Natural killer cell (primary cell): ENCODE measurements around the gene LRRC4. TPM values are rescaled to one million over a fixed set of nuclear protein-coding genes. Genes with fewer than 3 reads are reported as not detected.

ENCODE experiments used
- ATAC-seq, 3 donors: fragments of 150-1000 bp in 2 of 3; fragments of 200-7000 bp in 1 of 3; cut with Tn5 transposase; 1 replicate in 1 of 3; 2 replicates in 2 of 3; pipeline ENCODE4 v1.10.0; 2021; ENCODE audit warnings: mild to moderate bottlenecking in 2 of 3, moderate library complexity in 2 of 3
- DNase-seq, 2 donors: peaks; one replicate each; pipeline versions ENCODE4 v3.0.0 to v3.0.0-alpha.2; 2013 to 2021; ENCODE audit warnings: mixed read lengths in 1 of 2
- H3K27ac ChIP-seq: one replicate; pipeline ENCODE4 v1.5.1; 2013; ENCODE audit warnings: mild to moderate bottlenecking, low read length
- H3K27me3 ChIP-seq: one replicate; pipeline ENCODE4 v1.6.1; 2013; ENCODE audit warnings: low read length; ENCODE audit not compliant: control insufficient read depth, insufficient read depth
- H3K36me3 ChIP-seq: one replicate; pipeline ENCODE4 v1.6.1; 2013; ENCODE audit warnings: low read length; ENCODE audit not compliant: control insufficient read depth, insufficient read depth
- H3K4me1 ChIP-seq: one replicate; pipeline ENCODE4 v1.6.1; 2013; ENCODE audit warnings: low read length; ENCODE audit not compliant: control insufficient read depth, insufficient read depth
- H3K4me3 ChIP-seq: one replicate; pipeline ENCODE4 v1.5.1; 2013; ENCODE audit warnings: low read length
- H3K9me3 ChIP-seq: one replicate; pipeline ENCODE4 v1.6.1; 2013; ENCODE audit warnings: low read length; ENCODE audit not compliant: control insufficient read depth, insufficient read depth
- H3K27ac Mint-ChIP-seq, 2 donors: one replicate each; pipeline ENCODE4 v1.8.0; 2022; ENCODE audit warnings: mild to moderate bottlenecking in 2 of 2, mixed read lengths in 2 of 2, moderate library complexity in 1 of 2
- H3K27me3 Mint-ChIP-seq, 2 donors: one replicate each; pipeline ENCODE4 v1.8.0; 2022; ENCODE audit warnings: low read depth in 2 of 2, mixed read lengths in 2 of 2
- H3K36me3 Mint-ChIP-seq: one replicate; pipeline ENCODE4 v1.8.0; 2022; ENCODE audit warnings: mixed read lengths
- H3K4me1 Mint-ChIP-seq, 2 donors: one replicate each; pipeline ENCODE4 v1.8.0; 2022; ENCODE audit warnings: mixed read lengths in 2 of 2
- H3K4me3 Mint-ChIP-seq: one replicate; pipeline ENCODE4 v1.8.0; 2022; ENCODE audit warnings: mild to moderate bottlenecking, moderate library complexity, mixed read lengths
- H3K9me3 Mint-ChIP-seq, 2 donors: one replicate each; pipeline ENCODE4 v1.8.0; 2022; ENCODE audit warnings: mixed read lengths in 2 of 2
- WGBS: methylation state at CpG from one replicate; pipeline ENCODE4 v1.1.7; 2013; ENCODE audit warnings: missing lambda C conversion rate; ENCODE audit not compliant: insufficient coverage; 5-methylcytosine and 5-hydroxymethylcytosine counted together
- intact Hi-C: fragments of 100-400 bp; cut with micrococcal nuclease; formaldehyde crosslinking; loops from one replicate; pipeline ENCODE4 v1.14.2; 2022
- total RNA-seq, 4 donors: library from RNA; stranded (reverse); fragments of 120-200 nt in 1 of 4; gene quantifications; one replicate each; pipeline versions ENCODE4 v1.2.3 to v1.2.4, GENCODE V29; 2013 to 2022
- TF ChIP-seq, protein P1 (sequence below): fragments of 200-600 bp; IDR thresholded peaks from one replicate; pipeline ENCODE4 v1.8.0; 2022; ENCODE audit warnings: antibody characterized with exemption

LRRC4 gene
- total RNA-seq, 3 donors from 2014 or later (not counting 1 experiment from before 2014, with no cell fraction given), result 0.79 to 2.4 (median 1.8) TPM

DNA sequence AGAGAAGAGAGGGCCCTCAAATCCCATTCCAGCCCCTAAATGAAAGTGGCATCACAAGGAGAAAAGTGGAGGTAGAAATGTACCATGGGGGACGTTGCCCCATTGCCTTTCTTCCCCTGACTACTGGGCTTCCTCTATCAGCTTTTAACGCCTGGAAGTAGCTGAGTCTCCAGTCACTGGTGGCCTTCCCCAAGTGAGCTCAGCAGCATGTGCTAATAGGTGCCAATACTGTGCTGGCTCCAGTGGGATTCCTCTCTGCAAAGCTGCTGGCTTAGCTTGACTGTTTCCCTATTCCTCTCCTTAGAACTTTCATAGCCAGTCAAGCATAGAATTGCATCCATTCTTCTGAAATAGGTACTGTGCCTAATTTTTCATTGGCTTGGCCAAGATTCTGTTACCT lies 32.6 kb downstream of the LRRC4 start:
- Histone ChIP-seq H3K4me3 (no peak overlapping the region), H3K4me1 (peaks cover 4% of the 10 kb centered on the region), H3K9me3 (no peaks in the 10 kb centered on the region), H3K27ac (no peak overlapping the region), H3K27me3 (no peaks in the 10 kb centered on the region), H3K36me3 (peaks cover 2% of the 10 kb centered on the region)
- intact Hi-C loops, result no loop called here
- Mint-ChIP-seq H3K36me3 (no peaks in the 10 kb centered on the region), H3K4me3 (no peak overlapping the region), H3K27me3 (no peaks in the 10 kb centered on the region), H3K9me3 (no peaks in the 10 kb centered on the region), H3K4me1 (peaks cover 13 to 15% of the 10 kb centered on the region in 2 donors), H3K27ac (no peak overlapping the region)
- TF ChIP-seq, protein P1, sequence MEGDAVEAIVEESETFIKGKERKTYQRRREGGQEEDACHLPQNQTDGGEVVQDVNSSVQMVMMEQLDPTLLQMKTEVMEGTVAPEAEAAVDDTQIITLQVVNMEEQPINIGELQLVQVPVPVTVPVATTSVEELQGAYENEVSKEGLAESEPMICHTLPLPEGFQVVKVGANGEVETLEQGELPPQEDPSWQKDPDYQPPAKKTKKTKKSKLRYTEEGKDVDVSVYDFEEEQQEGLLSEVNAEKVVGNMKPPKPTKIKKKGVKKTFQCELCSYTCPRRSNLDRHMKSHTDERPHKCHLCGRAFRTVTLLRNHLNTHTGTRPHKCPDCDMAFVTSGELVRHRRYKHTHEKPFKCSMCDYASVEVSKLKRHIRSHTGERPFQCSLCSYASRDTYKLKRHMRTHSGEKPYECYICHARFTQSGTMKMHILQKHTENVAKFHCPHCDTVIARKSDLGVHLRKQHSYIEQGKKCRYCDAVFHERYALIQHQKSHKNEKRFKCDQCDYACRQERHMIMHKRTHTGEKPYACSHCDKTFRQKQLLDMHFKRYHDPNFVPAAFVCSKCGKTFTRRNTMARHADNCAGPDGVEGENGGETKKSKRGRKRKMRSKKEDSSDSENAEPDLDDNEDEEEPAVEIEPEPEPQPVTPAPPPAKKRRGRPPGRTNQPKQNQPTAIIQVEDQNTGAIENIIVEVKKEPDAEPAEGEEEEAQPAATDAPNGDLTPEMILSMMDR, result no peak
- WGBS, result 94% methylated on average over 2 of the region's 2 CpGs
- ATAC-seq (no peak), DNase-seq (no peak)

- ATAC-seq, result no peak
- Mint-ChIP-seq H3K4me1 (peaks cover 5 to 6% of the 10 kb centered on the region in 2 donors), H3K9me3 (no peaks in the 10 kb centered on the region), H3K27ac (no peak overlapping the region), H3K36me3 (no peaks in the 10 kb centered on the region), H3K27me3 (no peaks in the 10 kb centered on the region), H3K4me3 (no peak overlapping the region)
- Histone ChIP-seq H3K4me3 (no peak overlapping the region), H3K27ac (no peak overlapping the region), H3K9me3 (no peaks in the 10 kb centered on the region), H3K27me3 (no peaks in the 10 kb centered on the region), H3K4me1 (no peaks in the 10 kb centered on the region), H3K36me3 (peaks cover 12% of the 10 kb centered on the region)
- TF ChIP-seq, protein P1, result no peak
- DNase-seq, result no peak
- intact Hi-C loops, result no loop called here
- WGBS, result 97% methylated on average over 4 of the region's 4 CpGs
Observed at GRCh38 chr7:127997226-127997922, 33.9 kb downstream of the LRRC4 start.

- TF ChIP-seq, protein P1, result no peak
- Mint-ChIP-seq H3K4me1 (peaks cover 0 to 6% of the 10 kb centered on the region in 2 donors), H3K4me3 (no peak overlapping the region), H3K27me3 (no peaks in the 10 kb centered on the region), H3K27ac (no peak overlapping the region), H3K36me3 (no peaks in the 10 kb centered on the region), H3K9me3 (no peaks in the 10 kb centered on the region)
- Histone ChIP-seq H3K9me3 (no peaks in the 10 kb centered on the region), H3K4me1 (no peaks in the 10 kb centered on the region), H3K27ac (no peak overlapping the region), H3K27me3 (no peaks in the 10 kb centered on the region), H3K4me3 (no peak overlapping the region), H3K36me3 (peaks cover 17% of the 10 kb centered on the region)
- intact Hi-C loops, result no loop called here
- DNase-seq (no peak), ATAC-seq (no peak)
- WGBS, result 96% methylated on average over 10 of the region's 11 CpGs
Observed at GRCh38 chr7:127996253-127997071, 34.8 kb downstream of the LRRC4 start.
